B cell (primary cell): ENCODE results near the gene HSPB6. TPM values are rescaled to one million over a fixed set of nuclear protein-coding genes. Genes with fewer than 3 reads are reported as not detected.

Experiments
- ATAC-seq: fragments of 200-7000 bp; cut with Tn5 transposase; one replicate; pipeline ENCODE4 v1.10.0; 2021; ENCODE audit warnings: low read depth, mild to moderate bottlenecking, moderate number of reproducible peaks, moderate library complexity
- CTCF ChIA-PET: fragments of 350-600 bp; sonication (Branson Sonifier 250); formaldehyde crosslinking; loops from one replicate; lab custom pipeline; 2021; ENCODE audit warnings: antibody characterized with exemption, inconsistent platforms; lab: Charles Lee
- POLR2A ChIA-PET: fragments of 350-600 bp; sonication (Branson Sonifier 250); formaldehyde crosslinking; loops from one replicate; lab custom pipeline; 2021; ENCODE audit warnings: antibody characterized with exemption; lab: Charles Lee
- DNase-seq: peaks from one replicate; pipeline ENCODE4 v3.0.0; 2013
- H2AFZ ChIP-seq: 2 replicates; pipeline ENCODE4 v1.6.1; 2012; ENCODE audit warnings: mild to moderate bottlenecking, low read depth, low read length; ENCODE audit not compliant: insufficient read depth, poor library complexity, severe bottlenecking
- H3K27ac ChIP-seq, 2 donors: 1 replicate in 1 of 2; 2 replicates in 1 of 2; pipeline ENCODE4 v1.5.1; 2012 to 2013; ENCODE audit warnings: low read length in 2 of 2, mild to moderate bottlenecking in 2 of 2, moderate library complexity in 1 of 2
- H3K27me3 ChIP-seq, 4 experiments: fragments of 200-600 bp in 1 of 4; sonication (generic) in 1 of 4; replicated peaks in 1 of 4; 1 replicate in 2 of 4; 2 replicates in 2 of 4; pipeline versions ENCODE4 v1.6.1 to v1.7.0; 2013 to 2016; ENCODE audit warnings: low read length in 3 of 4, mild to moderate bottlenecking in 2 of 4, mixed read lengths in 1 of 4, moderate library complexity in 1 of 4; ENCODE audit not compliant: insufficient read depth in 4 of 4, control insufficient read depth in 3 of 4; ENCODE audit errors: control extremely low read depth in 1 of 4
- H3K36me3 ChIP-seq, 2 experiments: replicated peaks in 1 of 2; 1 replicate in 1 of 2; 2 replicates in 1 of 2; pipeline versions ENCODE4 v1.6.1 to v1.7.1; 2013; ENCODE audit warnings: low read length in 1 of 2; ENCODE audit not compliant: insufficient read depth in 2 of 2, control insufficient read depth in 1 of 2; ENCODE audit errors: control extremely low read depth in 1 of 2, extremely low read depth in 1 of 2
- H3K4me1 ChIP-seq, 2 donors: fragments of 200-600 bp in 1 of 2; sonication (generic) in 1 of 2; 1 replicate in 1 of 2; 2 replicates in 1 of 2; pipeline versions ENCODE4 v1.5.1 to v1.6.1; 2013 to 2017; ENCODE audit warnings: low read length in 2 of 2; ENCODE audit not compliant: control insufficient read depth in 2 of 2, insufficient read depth in 2 of 2
- H3K4me2 ChIP-seq: replicated peaks from 2 replicates; pipeline ENCODE3; 2012; ENCODE audit warnings: mild to moderate bottlenecking, low read depth, low read length; ENCODE audit not compliant: poor library complexity, severe bottlenecking
- H3K4me3 ChIP-seq, 5 experiments: fragments of 200-600 bp in 1 of 5; sonication (generic) in 1 of 5; 1 replicate in 3 of 5; 2 replicates in 2 of 5; pipeline versions ENCODE4 v1.5.1 to v1.7.0; 2011 to 2016; ENCODE audit warnings: low read length in 4 of 5, mild to moderate bottlenecking in 4 of 5, low read depth in 2 of 5, control low read depth in 1 of 5, moderate library complexity in 1 of 5; ENCODE audit not compliant: insufficient read depth in 1 of 5; ENCODE audit errors: control extremely low read depth in 1 of 5, extremely low read depth in 1 of 5
- H3K79me2 ChIP-seq: fragments of 200-600 bp; sonication (generic); one replicate; pipeline ENCODE4 v1.6.0; 2016; ENCODE audit warnings: low read length; ENCODE audit not compliant: control insufficient read depth, insufficient read depth
- H3K9ac ChIP-seq: fragments of 200-600 bp; sonication (generic); 2 replicates; pipeline ENCODE4 v1.6.1; 2017; ENCODE audit warnings: mild to moderate bottlenecking, low read length, moderate library complexity
- H3K9me3 ChIP-seq, 3 donors: one replicate each; pipeline versions ENCODE4 v1.6.1 to v1.7.1; 2013; ENCODE audit warnings: low read length in 2 of 3; ENCODE audit not compliant: control insufficient read depth in 2 of 3, insufficient read depth in 1 of 3; ENCODE audit errors: control extremely low read depth in 1 of 3
- H4K20me1 ChIP-seq: 2 replicates; pipeline ENCODE4 v1.6.0; 2012; ENCODE audit warnings: mild to moderate bottlenecking, low read length; ENCODE audit not compliant: insufficient read depth, control insufficient read depth, poor library complexity, severe bottlenecking
- H3K27ac Mint-ChIP-seq: one replicate; pipeline ENCODE4 v1.8.0; 2021; ENCODE audit warnings: mixed read lengths
- H3K27me3 Mint-ChIP-seq: one replicate; pipeline ENCODE4 v1.8.0; 2021; ENCODE audit warnings: mixed read lengths
- H3K4me1 Mint-ChIP-seq: one replicate; pipeline ENCODE4 v1.8.0; 2021; ENCODE audit warnings: mixed read lengths
- H3K4me3 Mint-ChIP-seq: one replicate; pipeline ENCODE4 v1.8.0; 2021; ENCODE audit warnings: mixed read lengths
- H3K9me3 Mint-ChIP-seq: one replicate; pipeline ENCODE4 v1.8.0; 2022; ENCODE audit warnings: mixed read lengths; ENCODE audit not compliant: insufficient read depth
- CTCF ChIP-seq: fragments of 200-600 bp; IDR thresholded peaks from one replicate; pipeline ENCODE4 v1.8.0; 2022; ENCODE audit warnings: antibody characterized with exemption, mild to moderate bottlenecking
- EZH2 ChIP-seq: IDR thresholded peaks from 2 replicates; pipeline ENCODE4 v1.6.1; 2012; ENCODE audit warnings: borderline replicate concordance, low read depth, mild to moderate bottlenecking, moderate library complexity, low read length; ENCODE audit not compliant: insufficient read depth, poor library complexity, severe bottlenecking
- WGBS: methylation state at CpG from one replicate; pipeline ENCODE4 v1.1.5; 2013; ENCODE audit warnings: missing lambda C conversion rate; ENCODE audit not compliant: insufficient coverage; 5-methylcytosine and 5-hydroxymethylcytosine counted together
- intact Hi-C: fragments of 100-400 bp; cut with micrococcal nuclease; formaldehyde crosslinking; loops from one replicate; pipeline ENCODE4 v1.10.0; 2022
- polyA plus RNA-seq: library from polyadenylated mRNA; depleted of rRNA; stranded (reverse); fragments of >200 nt; gene quantifications from 2 replicates; pipeline ENCODE4 v1.2.3, GENCODE V29; 2012
- total RNA-seq, 2 donors: library from RNA; stranded (reverse); fragments of 120-200 nt in 1 of 2; gene quantifications; 1 replicate in 1 of 2; 2 replicates in 1 of 2; pipeline versions ENCODE4 v1.2.3 to v1.2.4, GENCODE V29; 2013 to 2022

Gene HSPB6
- total and polyA plus RNA-seq, 2 donors (not counting 1 experiment from before 2014, with no cell fraction given), result not detected

DNA sequence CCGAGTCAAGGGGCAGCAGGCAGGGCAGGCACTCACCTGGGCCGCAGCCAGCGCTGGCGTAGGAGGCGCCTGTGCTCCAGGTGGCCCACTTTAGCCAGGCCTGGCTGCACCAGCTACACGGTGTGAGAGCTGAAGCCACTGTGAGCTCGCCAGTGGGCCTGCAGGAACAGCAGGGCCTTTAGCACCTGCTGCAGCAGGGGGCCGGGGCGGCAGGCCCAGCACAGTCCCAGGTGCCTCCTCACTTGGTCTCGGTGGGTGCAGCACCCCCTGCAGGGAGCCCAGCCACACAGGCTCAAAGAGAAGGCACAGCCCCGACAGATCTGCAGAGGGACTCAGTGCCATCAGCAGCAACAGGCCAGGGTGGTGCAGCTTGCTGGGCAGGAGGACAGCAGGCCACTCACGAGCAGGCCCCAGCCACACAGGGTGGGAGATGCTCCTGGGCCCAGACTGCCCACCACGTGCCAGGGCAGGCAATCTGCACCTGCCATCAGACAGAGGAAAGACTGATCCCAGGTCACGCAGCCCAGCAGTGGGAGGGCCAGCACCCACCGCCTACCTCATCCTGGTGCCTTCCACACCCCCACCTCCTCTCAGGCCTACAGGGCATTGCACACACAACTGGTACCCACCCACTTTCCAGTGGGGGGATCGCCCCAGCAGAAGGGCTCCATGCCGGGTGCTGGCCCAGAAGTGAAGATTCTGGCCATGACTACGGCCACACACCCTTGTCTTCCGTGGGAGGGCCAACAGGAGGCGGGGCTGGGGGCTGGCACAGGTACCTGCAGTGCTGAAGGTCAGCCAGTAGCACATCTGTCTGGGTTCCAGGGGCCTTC, 34.4 kb upstream of the HSPB6 start:
- POLR2A ChIA-PET, result no interaction called here

More for the DNA sequence above, 34.4 kb upstream of the HSPB6 start:
- CTCF ChIA-PET, result no interaction called here
- no peaks in the 10 kb centered on the region for H3K79me2 ChIP-seq
- H3K9me3 Mint-ChIP-seq, result no peaks in the 10 kb centered on the region
- H3K27me3 ChIP-seq, result no peaks in the 10 kb centered on the region
- TF ChIP-seq CTCF (no peak), EZH2 (no peak)
- DNase-seq, result no peak
- H3K9me3 ChIP-seq, result no peaks in the 10 kb centered on the region
- intact Hi-C loops, result no loop called here
- H3K9ac ChIP-seq, result no peak overlapping the region
- H3K27ac Mint-ChIP-seq, result no peak overlapping the region
- H3K4me1 ChIP-seq, result no peaks in the 10 kb centered on the region
- no peaks in the 10 kb centered on the region for H4K20me1 ChIP-seq
- no peaks in the 10 kb centered on the region for H3K36me3 ChIP-seq
- H3K4me3 ChIP-seq, result no peak overlapping the region
- H3K4me2 ChIP-seq, result no peak overlapping the region
- no peak overlapping the region for H3K4me3 Mint-ChIP-seq
- ATAC-seq, result no peak
- 77% methylated on average over 20 of the region's 20 CpGs for WGBS
- H2AFZ ChIP-seq, result no peak overlapping the region
- no peaks in the 10 kb centered on the region for H3K4me1 Mint-ChIP-seq
- peaks cover 11% of the 10 kb centered on the region for H3K27me3 Mint-ChIP-seq
- H3K27ac ChIP-seq, result no peak overlapping the region
